ENCODE data around the gene CMC1.
"Not testable (repeated sequence)": the region's sequence is repeated elsewhere in the genome, so short reads cannot be mapped to it uniquely, and the experiment has no call there.

CMC1 gene

GRCh38 chr3:28244491-28244890 lies 3.1 kb downstream of the CMC1 start:
- DNase-seq, result no peak

DNA sequence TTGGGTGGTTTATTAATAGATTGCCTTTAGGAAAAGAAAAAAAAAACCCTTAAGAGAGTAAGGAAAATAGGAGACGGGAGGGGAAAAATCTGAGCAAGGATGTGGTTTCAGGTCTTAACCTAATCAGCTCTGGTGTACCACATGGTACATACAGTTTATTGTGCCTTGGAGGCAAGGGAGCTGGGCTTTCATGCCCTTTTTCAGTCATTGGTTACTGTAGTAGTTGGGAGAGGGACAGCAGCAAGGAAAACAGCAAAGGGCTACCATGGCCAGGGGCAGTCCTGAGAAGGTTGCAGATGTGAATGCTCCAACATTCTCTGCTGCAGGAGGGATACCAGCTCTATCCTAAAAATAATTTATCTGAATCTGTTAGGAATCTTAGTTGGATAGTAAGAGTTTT lies 5.9 kb downstream of the CMC1 start:
- DNase-seq, result no peak

DNA sequence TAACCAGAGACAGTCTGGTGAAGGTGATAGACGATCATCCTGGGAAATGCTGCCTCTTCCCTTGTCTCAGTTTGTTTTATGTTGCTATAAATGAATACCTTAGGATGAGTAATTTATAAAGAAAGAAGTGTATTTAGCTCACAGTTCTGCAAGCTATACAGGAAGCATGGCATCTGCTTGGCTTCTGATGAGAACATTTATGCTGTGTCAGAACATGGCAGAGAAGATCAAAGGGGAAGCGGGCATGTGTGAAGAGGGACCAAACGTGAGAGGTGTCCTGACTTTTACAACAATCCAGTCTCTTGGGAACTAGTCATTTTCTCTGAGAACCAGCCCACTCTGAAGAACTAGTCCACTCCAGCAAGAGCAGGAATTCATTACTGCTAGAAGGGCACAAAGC lies 9.6 kb downstream of the CMC1 start:
- peak; percentile 8 for DNase-seq

- DNase-seq, result no peak
Observed at GRCh38 chr3:28252001-28252431, 10.6 kb downstream of the CMC1 start.

DNA sequence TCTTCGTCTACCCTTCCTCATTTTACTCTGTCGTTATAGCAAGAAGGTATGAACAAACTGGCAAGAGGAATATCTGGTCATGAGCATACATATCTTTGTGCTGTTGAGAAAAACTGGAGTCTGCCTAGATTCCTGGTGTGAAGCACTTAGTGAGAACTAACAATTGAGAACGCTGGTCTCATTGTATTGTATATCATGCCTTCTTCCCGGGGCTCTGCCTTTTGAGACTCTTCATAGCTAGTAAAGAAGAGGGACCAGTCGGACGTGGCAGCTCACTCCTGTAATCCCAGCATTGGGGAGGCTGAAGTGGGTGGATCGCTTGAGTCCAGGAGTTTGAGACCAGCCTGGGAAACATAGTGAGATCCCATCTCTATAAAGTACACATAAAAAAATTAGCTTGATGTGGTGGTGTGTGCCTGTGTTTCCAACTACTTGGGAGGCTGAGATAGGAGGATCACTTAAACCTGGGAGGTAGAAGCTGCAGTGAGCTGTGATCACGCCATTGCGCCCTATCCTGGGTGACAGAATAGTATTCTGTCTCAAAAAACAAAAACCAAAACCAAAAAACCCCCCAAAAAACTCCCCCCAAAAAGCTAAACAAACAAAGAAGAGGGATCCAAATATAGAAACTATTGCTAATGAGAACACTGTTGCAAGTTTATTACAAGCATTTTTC lies 11.8 kb downstream of the CMC1 start:
- no peak for DNase-seq

DNA sequence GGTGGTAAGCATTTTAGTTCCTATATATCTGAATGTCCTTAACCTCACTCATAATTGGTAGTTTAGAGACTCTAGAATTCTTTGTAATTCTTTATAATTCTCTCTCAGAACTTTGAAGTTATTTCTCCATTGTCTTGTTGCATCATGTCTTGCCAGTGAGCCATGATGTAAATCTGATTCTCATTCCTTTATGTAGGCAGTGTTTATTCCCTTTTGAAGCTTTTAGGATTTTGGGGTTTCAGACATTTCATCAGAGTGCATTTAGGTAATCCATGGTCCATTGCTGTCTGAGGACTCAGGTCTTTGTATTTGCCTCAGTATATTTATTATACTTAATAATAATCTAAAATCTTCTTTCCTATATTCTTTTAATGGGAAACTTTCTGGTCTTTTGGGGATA lies 20.6 kb downstream of the CMC1 start:
- DNase-seq, result no peak

- DNase-seq, result no peak
Observed at GRCh38 chr3:28265641-28266040, 24.2 kb downstream of the CMC1 start.

DNA sequence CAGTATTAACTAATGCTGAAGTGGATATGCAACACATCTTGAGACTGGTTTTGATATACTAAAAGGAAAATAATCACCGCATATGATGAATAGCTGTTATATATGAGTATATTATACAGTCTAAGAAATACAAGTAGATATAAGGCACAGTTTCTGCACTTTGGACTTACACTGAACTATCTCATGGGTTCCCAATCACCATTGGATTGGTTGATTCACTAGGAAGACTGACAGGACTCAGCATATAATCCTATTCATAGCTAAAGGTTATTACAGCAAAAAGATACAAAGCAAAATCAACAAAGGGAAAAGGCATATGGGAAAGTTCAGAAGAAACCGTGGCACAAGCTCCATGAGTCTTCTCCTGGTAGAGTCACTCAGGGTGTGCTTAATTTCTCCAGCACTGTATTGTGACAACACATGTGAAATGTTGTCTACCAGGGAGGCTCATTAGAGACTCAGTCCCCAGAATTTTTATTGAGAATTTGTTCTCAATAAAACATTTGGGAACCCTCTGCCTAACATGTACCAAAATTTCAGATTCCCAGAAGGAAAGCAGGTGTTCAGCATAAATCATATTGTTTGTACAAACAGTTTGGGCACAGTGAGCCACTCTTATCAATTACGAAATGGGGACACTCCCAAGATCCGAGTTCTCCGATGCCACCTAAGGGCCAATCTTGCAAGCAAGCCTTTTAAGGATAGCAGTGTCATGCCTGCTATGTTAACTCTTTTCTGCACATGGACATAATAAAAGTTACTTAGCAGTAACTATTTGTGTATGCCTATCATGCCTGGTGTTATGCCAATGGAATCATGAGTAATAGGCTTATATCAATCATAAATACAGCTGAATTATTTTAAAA lies 26.8 kb downstream of the CMC1 start:
- DNase-seq, result no peak

DNA sequence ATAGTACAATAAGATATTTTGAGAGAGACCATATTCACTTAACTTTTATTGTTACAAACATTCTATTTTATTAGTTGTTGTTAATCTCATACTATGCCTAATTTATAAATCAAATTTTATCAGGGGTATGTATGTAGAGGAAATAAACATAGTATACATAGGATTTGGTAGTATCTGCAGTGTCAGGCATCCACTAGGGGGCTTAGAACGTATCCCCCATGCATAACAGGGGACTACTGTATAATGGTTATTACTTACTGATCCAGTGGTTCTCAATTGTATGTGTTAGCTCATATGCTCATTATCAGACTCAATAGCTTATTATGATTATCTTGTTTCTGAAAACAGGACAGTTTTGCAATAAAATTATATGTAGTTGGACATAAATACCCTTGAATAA lies 27.6 kb downstream of the CMC1 start:
- no peak for DNase-seq

- not testable (repeated sequence) for DNase-seq
Observed at GRCh38 chr3:28269884-28270283, 28.5 kb downstream of the CMC1 start.

- DNase-seq, result no peak
Observed at GRCh38 chr3:28273837-28274236, 32.4 kb downstream of the CMC1 start.

DNA sequence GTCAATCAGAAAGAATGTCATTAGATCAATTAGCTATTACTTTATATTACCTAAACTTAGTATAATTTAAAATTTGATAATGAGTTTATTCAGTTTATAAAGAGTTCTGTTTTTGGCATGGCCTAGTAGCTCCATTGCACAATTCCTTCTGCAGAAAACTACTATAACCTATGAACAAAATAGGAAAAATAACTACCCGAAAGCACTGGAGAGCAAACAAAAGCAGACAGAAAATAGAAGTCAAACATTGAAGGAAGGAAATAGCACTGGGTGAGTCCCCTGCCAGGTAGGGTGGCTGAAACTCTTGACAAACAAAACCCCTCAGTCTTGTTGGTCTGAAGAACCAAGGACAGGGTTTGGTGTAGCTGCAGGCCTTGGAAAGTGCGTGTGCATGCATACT lies 37.5 kb downstream of the CMC1 start:
- DNase-seq, result no peak

DNA sequence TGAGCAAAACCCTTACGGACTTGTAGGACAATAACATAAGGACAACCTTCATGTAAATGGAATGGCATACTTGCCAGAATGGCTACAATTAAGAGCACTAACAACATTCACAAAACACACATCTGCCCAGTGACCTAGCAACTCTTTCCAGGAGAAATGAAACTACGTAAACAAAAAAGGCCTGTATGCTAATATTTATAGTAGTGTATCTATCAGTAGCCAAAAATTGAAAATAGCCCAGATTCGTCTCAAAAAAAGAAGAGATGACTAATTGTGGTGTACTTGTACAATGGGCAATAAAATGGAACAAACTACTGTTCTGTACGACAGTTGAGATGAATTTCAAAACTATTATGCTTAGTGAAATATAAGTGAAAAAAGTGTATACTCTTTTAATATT lies 38.4 kb downstream of the CMC1 start:
- no peak for DNase-seq

- DNase-seq, result no peak
Observed at GRCh38 chr3:28280781-28281180, 39.4 kb downstream of the CMC1 start.

GRCh38 chr3:28286595-28286994 lies 45.2 kb downstream of the CMC1 start:
- peak; percentile 33 for DNase-seq

DNA sequence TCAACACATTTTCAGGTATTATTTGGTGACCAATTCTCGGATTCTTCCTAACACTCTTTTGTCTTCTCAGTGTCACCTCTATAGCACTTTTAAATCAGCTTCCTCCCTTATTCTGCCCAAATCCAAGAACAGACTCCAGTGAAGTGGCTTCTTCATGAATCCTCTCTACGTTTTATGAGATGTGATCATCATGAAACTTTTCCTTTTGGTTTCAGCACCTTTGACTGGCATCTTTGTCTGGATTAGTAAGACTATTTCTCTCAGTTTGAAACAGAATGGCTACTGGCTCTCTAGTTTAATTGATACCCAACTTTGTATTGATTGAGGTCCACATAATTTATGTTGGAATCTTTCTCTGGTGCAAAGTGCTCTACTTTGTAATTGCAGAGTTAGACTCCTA lies 45.6 kb downstream of the CMC1 start:
- no peak for DNase-seq

- no peak for DNase-seq
Observed at GRCh38 chr3:28290863-28291300, 49.5 kb downstream of the CMC1 start.

GRCh38 chr3:28291577-28291976 lies 50.2 kb downstream of the CMC1 start:
- no peak for DNase-seq

GRCh38 chr3:28292622-28293021 lies 51.2 kb downstream of the CMC1 start:
- DNase-seq, result no peak

DNA sequence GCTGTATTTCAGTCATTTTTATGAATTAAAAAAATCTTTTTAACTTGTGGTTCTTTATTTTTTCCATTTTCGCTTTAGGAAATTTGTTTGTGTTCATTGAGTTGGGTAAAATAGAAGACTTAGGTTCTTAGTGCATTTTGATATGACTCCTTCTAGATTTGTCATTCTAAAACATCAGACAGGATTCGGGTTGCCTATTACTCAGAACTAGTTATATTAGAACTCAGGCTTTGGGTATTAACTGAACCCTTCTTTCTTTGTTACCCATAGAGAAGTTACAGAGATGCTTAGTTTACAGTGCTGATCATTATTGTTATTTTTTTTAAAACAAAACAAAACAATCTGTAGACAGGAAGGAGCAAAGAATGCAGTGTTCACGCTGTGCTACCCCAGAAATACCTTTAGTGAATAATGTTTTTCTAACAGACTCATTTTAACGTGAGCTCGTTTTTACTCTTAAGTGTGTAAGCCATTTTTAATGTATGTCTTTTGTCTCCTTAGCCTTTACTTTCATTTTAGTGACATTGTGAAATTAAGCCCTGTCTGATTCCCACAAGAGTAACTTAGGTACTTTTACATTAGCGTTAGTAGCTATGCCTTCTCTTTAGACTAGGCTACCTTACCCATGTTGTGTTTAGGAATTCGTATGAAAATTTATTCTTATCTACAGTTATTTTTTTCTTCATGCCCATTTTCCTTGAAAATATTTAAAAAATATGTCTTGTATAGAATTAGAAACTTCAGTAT lies 53.4 kb downstream of the CMC1 start:
- DNase-seq, result no peak

GRCh38 chr3:28295898-28296490 lies 54.6 kb downstream of the CMC1 start:
- DNase-seq, result peak; percentile 24

DNA sequence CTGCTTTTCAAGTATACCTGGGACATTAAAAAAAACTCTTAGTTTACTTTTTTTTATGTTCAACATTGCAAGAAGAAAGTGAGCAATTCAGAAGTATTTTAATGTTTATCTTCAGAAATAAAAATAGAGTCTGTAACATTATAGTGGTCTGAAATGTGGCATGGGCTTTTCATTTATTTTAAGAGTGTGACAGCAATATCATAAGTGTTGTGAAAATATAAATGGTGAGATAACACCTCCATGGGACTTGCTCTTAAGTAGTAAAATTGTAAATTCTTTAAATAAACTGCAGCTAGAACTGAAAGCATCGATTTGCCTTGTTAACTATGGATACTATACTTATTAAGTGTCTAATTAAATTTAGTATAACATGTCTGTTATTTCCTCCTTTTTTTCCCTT lies 58.3 kb downstream of the CMC1 start:
- DNase-seq, result no peak
